Measurements from ENCODE around the gene ORC2. TPM values are rescaled to one million over a fixed set of nuclear protein-coding genes. Genes with fewer than 3 reads are reported as not detected.
A peak's percentile ranks its signal among the peaks of the same experiment; 100 is the strongest.

The ORC2 gene
- total RNA-seq, 1 experiment from 2014 or later: 56.0 TPM

DNA sequence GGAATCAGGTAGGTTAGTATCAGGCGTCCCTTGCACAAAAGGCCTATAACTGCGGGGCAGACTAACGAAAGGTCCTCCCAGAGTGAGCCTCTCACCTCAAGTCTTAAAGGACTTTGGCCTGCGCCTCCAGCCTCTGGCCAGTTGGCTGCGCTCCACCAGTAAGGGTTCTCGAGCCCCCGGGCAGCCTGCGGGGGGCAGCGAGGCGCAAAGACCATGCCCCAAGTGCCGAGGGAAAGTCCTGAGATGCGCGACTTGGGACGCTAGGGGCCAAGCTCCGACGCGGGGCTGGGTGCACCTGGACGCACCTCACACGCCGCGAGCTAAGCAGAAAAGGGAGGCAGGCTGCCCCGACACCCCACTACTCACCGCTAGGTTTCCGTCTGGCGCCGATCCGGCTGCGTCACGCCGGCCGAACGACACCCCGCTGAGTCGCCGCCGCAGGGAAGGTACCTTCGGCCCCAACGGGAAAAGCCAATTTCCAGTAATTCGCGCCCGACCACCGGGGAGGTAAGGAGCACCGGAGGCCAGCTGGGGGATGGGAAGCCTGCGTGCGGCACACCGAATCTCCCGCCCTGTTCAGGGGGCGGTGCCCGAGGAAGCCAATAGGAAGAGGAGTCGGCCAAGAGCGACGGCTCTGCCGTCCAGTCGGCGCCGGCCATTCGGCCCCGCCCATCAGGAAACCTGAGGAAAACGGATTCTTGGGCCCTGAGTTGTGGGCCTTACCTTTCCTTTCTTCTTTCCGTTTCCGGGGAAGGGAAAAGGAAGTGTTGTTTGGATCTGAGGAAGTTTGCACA is at the start of gene ORC2 (continued):
- TF ChIP-seq, protein P1, sequence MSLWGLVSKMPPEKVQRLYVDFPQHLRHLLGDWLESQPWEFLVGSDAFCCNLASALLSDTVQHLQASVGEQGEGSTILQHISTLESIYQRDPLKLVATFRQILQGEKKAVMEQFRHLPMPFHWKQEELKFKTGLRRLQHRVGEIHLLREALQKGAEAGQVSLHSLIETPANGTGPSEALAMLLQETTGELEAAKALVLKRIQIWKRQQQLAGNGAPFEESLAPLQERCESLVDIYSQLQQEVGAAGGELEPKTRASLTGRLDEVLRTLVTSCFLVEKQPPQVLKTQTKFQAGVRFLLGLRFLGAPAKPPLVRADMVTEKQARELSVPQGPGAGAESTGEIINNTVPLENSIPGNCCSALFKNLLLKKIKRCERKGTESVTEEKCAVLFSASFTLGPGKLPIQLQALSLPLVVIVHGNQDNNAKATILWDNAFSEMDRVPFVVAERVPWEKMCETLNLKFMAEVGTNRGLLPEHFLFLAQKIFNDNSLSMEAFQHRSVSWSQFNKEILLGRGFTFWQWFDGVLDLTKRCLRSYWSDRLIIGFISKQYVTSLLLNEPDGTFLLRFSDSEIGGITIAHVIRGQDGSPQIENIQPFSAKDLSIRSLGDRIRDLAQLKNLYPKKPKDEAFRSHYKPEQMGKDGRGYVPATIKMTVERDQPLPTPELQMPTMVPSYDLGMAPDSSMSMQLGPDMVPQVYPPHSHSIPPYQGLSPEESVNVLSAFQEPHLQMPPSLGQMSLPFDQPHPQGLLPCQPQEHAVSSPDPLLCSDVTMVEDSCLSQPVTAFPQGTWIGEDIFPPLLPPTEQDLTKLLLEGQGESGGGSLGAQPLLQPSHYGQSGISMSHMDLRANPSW (CRISPR knock-in tag; conservative IDR thresholded peaks at IDR 0.05; ENCODE audit: low read depth): 0 out of 2 replicates have a peak, but pooled peaks have one; percentile 36
- TF ChIP-seq, protein P2, sequence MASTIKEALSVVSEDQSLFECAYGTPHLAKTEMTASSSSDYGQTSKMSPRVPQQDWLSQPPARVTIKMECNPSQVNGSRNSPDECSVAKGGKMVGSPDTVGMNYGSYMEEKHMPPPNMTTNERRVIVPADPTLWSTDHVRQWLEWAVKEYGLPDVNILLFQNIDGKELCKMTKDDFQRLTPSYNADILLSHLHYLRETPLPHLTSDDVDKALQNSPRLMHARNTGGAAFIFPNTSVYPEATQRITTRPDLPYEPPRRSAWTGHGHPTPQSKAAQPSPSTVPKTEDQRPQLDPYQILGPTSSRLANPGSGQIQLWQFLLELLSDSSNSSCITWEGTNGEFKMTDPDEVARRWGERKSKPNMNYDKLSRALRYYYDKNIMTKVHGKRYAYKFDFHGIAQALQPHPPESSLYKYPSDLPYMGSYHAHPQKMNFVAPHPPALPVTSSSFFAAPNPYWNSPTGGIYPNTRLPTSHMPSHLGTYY (CRISPR knock-in tag; IDR thresholded peaks at IDR 0.05): no peak
- TF ChIP-seq PRRX2 (CRISPR knock-in tag; IDR thresholded peaks at IDR 0.05) (0 out of 2 replicates have a peak, but pooled peaks have one; percentile 60), ETV6 (CRISPR knock-in tag; IDR thresholded peaks at IDR 0.05) (peak; percentile 100), NR3C1 (CRISPR knock-in tag; conservative IDR thresholded peaks at IDR 0.05; ENCODE audit: low read depth) (no peak), SOX15 (CRISPR knock-in tag; IDR thresholded peaks at IDR 0.05) (no peak), ZNF416 (CRISPR knock-in tag; IDR thresholded peaks at IDR 0.05) (no peak), NFATC4 (CRISPR knock-in tag; IDR thresholded peaks at IDR 0.05) (no peak), ZNF317 (CRISPR knock-in tag; IDR thresholded peaks at IDR 0.05; ENCODE audit: borderline replicate concordance, low read depth) (no peak), CREB1 (CRISPR knock-in tag; IDR thresholded peaks at IDR 0.05) (0 out of 2 replicates have a peak, but pooled peaks have one; percentile 36), NFE2L1 (CRISPR knock-in tag; IDR thresholded peaks at IDR 0.05) (peak; percentile 76), ZBTB21 (CRISPR knock-in tag; IDR thresholded peaks at IDR 0.05; ENCODE audit: borderline replicate concordance) (peak; percentile 70), JAZF1 (CRISPR knock-in tag; IDR thresholded peaks at IDR 0.05) (no peak), NR1H2 (CRISPR knock-in tag; IDR thresholded peaks at IDR 0.05) (no peak), CREM (CRISPR knock-in tag; IDR thresholded peaks at IDR 0.05) (peak; percentile 34; the same call in 1 of the 2 replicates), GABPB1 (CRISPR knock-in tag; IDR thresholded peaks at IDR 0.05) (peak; percentile 22), ZNF263 (CRISPR knock-in tag; IDR thresholded peaks at IDR 0.05; ENCODE audit: low read depth) (no peak), SMAD4 (CRISPR knock-in tag; IDR thresholded peaks at IDR 0.05) (peak; percentile 92), MXD4 (CRISPR knock-in tag; IDR thresholded peaks at IDR 0.05; ENCODE audit: borderline replicate concordance) (no peak), HMGA2 (CRISPR knock-in tag; IDR thresholded peaks at IDR 0.05) (no peak), FOXK1 (CRISPR knock-in tag; IDR thresholded peaks at IDR 0.05) (peak; percentile 60; the same call in 1 of the 2 replicates)
- TF ChIP-seq, protein P3, sequence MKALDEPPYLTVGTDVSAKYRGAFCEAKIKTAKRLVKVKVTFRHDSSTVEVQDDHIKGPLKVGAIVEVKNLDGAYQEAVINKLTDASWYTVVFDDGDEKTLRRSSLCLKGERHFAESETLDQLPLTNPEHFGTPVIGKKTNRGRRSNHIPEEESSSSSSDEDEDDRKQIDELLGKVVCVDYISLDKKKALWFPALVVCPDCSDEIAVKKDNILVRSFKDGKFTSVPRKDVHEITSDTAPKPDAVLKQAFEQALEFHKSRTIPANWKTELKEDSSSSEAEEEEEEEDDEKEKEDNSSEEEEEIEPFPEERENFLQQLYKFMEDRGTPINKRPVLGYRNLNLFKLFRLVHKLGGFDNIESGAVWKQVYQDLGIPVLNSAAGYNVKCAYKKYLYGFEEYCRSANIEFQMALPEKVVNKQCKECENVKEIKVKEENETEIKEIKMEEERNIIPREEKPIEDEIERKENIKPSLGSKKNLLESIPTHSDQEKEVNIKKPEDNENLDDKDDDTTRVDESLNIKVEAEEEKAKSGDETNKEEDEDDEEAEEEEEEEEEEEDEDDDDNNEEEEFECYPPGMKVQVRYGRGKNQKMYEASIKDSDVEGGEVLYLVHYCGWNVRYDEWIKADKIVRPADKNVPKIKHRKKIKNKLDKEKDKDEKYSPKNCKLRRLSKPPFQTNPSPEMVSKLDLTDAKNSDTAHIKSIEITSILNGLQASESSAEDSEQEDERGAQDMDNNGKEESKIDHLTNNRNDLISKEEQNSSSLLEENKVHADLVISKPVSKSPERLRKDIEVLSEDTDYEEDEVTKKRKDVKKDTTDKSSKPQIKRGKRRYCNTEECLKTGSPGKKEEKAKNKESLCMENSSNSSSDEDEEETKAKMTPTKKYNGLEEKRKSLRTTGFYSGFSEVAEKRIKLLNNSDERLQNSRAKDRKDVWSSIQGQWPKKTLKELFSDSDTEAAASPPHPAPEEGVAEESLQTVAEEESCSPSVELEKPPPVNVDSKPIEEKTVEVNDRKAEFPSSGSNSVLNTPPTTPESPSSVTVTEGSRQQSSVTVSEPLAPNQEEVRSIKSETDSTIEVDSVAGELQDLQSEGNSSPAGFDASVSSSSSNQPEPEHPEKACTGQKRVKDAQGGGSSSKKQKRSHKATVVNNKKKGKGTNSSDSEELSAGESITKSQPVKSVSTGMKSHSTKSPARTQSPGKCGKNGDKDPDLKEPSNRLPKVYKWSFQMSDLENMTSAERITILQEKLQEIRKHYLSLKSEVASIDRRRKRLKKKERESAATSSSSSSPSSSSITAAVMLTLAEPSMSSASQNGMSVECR (CRISPR knock-in tag; IDR thresholded peaks at IDR 0.05; ENCODE audit: borderline replicate concordance): peak; percentile 97
- TF ChIP-seq, protein P4, sequence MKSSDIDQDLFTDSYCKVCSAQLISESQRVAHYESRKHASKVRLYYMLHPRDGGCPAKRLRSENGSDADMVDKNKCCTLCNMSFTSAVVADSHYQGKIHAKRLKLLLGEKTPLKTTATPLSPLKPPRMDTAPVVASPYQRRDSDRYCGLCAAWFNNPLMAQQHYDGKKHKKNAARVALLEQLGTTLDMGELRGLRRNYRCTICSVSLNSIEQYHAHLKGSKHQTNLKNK (CRISPR knock-in tag; IDR thresholded peaks at IDR 0.05): no peak
- TF ChIP-seq, protein P5, sequence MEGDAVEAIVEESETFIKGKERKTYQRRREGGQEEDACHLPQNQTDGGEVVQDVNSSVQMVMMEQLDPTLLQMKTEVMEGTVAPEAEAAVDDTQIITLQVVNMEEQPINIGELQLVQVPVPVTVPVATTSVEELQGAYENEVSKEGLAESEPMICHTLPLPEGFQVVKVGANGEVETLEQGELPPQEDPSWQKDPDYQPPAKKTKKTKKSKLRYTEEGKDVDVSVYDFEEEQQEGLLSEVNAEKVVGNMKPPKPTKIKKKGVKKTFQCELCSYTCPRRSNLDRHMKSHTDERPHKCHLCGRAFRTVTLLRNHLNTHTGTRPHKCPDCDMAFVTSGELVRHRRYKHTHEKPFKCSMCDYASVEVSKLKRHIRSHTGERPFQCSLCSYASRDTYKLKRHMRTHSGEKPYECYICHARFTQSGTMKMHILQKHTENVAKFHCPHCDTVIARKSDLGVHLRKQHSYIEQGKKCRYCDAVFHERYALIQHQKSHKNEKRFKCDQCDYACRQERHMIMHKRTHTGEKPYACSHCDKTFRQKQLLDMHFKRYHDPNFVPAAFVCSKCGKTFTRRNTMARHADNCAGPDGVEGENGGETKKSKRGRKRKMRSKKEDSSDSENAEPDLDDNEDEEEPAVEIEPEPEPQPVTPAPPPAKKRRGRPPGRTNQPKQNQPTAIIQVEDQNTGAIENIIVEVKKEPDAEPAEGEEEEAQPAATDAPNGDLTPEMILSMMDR (IDR thresholded peaks at IDR 0.05): 0 out of 2 replicates have a peak, but pooled peaks have one; percentile 22
- TF ChIP-seq, protein P6, sequence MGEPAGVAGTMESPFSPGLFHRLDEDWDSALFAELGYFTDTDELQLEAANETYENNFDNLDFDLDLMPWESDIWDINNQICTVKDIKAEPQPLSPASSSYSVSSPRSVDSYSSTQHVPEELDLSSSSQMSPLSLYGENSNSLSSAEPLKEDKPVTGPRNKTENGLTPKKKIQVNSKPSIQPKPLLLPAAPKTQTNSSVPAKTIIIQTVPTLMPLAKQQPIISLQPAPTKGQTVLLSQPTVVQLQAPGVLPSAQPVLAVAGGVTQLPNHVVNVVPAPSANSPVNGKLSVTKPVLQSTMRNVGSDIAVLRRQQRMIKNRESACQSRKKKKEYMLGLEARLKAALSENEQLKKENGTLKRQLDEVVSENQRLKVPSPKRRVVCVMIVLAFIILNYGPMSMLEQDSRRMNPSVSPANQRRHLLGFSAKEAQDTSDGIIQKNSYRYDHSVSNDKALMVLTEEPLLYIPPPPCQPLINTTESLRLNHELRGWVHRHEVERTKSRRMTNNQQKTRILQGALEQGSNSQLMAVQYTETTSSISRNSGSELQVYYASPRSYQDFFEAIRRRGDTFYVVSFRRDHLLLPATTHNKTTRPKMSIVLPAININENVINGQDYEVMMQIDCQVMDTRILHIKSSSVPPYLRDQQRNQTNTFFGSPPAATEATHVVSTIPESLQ (CRISPR knock-in tag; IDR thresholded peaks at IDR 0.05): no peak
- TF ChIP-seq, protein P7, sequence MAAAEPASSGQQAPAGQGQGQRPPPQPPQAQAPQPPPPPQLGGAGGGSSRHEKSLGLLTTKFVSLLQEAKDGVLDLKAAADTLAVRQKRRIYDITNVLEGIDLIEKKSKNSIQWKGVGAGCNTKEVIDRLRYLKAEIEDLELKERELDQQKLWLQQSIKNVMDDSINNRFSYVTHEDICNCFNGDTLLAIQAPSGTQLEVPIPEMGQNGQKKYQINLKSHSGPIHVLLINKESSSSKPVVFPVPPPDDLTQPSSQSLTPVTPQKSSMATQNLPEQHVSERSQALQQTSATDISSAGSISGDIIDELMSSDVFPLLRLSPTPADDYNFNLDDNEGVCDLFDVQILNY (CRISPR knock-in tag; IDR thresholded peaks at IDR 0.05): peak; percentile 89

Measured in WTC11 (cell line).